Fibroblast of villous mesenchyme (primary cell): ENCODE data around the gene ADAM23. TPM values are rescaled to one million over a fixed set of nuclear protein-coding genes. Genes with fewer than 3 reads are reported as not detected.

Experiments used
- DNase-seq: peaks from one replicate; pipeline ENCODE4 v3.0.0-alpha.2; 2010; ENCODE audit warnings: low read depth
- H3K4me3 ChIP-seq: 2 replicates; pipeline ENCODE4 v1.5.1; 2011; ENCODE audit warnings: low read depth, mild to moderate bottlenecking, low read length
- total RNA-seq: library from RNA; depleted of rRNA; stranded (reverse); fragments of >200 nt; gene quantifications from 2 replicates; pipeline ENCODE4 v1.2.3, GENCODE V29; 2012
- TF ChIP-seq, protein P1 (sequence below): IDR thresholded peaks from 2 replicates; pipeline ENCODE4 v1.5.1; 2012; ENCODE audit warnings: low read depth, mild to moderate bottlenecking, low read length; ENCODE audit not compliant: insufficient read depth

Gene ADAM23
- total RNA-seq, 1 donor = 9.5 TPM

DNA sequence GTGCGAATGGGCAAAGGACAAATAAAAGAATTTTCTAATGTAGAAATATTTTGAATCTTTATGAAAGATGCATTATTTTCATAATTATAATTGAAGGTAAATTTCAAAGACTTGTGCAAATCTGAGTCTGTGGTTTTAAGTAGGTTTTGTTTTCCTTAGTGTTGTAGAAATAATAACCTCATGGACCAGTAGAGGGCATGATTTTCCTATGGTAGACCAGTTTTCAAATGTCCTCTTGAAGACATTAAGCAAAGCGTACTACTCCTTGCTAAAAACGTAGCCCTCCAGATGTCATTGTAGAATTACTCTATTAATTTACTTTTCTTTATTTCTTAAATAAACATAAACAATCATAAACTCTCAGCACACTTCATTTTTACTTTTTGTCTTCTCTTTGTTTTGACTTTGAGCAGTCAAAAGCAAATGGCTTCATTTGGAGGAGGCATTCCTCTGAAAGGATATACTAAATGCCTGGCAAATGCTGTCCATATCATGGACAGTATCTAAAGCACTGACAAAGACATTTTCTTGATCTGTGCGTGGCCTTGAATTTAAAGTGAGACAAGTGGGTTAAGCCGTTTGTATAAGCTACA lies 113.1 kb downstream of the ADAM23 start:
- no peak overlapping the region for H3K4me3 ChIP-seq
- DNase-seq = peak; percentile 47
- TF ChIP-seq, protein P1, sequence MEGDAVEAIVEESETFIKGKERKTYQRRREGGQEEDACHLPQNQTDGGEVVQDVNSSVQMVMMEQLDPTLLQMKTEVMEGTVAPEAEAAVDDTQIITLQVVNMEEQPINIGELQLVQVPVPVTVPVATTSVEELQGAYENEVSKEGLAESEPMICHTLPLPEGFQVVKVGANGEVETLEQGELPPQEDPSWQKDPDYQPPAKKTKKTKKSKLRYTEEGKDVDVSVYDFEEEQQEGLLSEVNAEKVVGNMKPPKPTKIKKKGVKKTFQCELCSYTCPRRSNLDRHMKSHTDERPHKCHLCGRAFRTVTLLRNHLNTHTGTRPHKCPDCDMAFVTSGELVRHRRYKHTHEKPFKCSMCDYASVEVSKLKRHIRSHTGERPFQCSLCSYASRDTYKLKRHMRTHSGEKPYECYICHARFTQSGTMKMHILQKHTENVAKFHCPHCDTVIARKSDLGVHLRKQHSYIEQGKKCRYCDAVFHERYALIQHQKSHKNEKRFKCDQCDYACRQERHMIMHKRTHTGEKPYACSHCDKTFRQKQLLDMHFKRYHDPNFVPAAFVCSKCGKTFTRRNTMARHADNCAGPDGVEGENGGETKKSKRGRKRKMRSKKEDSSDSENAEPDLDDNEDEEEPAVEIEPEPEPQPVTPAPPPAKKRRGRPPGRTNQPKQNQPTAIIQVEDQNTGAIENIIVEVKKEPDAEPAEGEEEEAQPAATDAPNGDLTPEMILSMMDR = peak; percentile 52

- no peak for DNase-seq
- no peak overlapping the region for H3K4me3 ChIP-seq
- TF ChIP-seq, protein P1 = no peak
Observed at GRCh38 chr2:206557321-206557720, 114.0 kb downstream of the ADAM23 start.

DNA sequence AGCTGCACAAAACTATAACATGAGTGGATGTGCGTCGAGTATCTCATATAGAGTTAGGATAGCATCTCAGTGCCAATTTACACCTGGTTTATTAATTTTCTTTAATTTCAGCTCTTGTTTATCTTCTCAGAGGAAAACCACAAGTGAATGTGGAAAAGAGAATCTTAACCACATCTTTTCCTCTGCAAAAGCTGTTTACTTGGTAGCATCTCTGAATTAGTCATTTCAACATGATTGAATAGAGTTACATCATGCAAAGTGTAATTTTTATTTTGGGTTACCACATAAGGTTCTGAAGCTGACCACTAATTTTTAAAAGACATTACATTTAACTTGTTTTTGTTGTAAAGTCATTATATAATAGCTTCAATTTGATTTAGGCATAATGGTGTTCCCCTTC lies 115.2 kb downstream of the ADAM23 start:
- TF ChIP-seq, protein P1 = no peak
- no peak overlapping the region for H3K4me3 ChIP-seq
- DNase-seq = peak; percentile 13

GRCh38 chr2:206561962-206562361 lies 118.6 kb downstream of the ADAM23 start:
- peak; percentile 1 for DNase-seq
- TF ChIP-seq, protein P1 = no peak
- no peak overlapping the region for H3K4me3 ChIP-seq

GRCh38 chr2:206562375-206562774 lies 119.0 kb downstream of the ADAM23 start:
- no peak overlapping the region for H3K4me3 ChIP-seq
- TF ChIP-seq, protein P1 = no peak
- DNase-seq = peak; percentile 34

GRCh38 chr2:206563374-206563773 lies 120.0 kb downstream of the ADAM23 start:
- no peak for DNase-seq
- H3K4me3 ChIP-seq = no peak overlapping the region
- TF ChIP-seq, protein P1 = no peak

DNA sequence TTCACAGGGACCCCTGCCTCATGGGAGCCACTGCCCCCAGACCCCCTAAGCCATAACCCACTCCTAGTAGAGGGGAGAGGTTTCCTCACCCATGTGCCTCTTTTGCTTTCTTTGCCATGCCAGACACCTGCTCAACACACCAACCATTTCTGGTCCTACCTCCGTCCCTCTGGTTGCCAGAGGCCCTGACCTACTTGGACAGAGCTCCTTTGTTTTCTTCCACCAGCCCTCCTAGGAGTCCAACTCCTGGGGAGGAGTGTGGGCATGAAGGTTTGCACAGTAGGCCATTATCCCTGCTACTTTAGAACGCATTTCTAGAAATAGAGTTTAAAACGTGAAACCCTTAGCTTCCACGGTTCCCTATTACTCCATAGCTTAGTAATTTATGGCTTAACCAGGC lies 122.3 kb downstream of the ADAM23 start:
- TF ChIP-seq, protein P1 = no peak
- DNase-seq = no peak
- no peak overlapping the region for H3K4me3 ChIP-seq
